ENCODE results near the gene ATP10B.

ATP10B gene

GRCh38 chr5:160525471-160526261 lies 326.3 kb downstream of the ATP10B start:
- no peaks in the 10 kb centered on the region for H3K36me3 ChIP-seq (ENCODE audit: control insufficient read depth in 4 of 4, insufficient read depth in 4 of 4, low read length in 3 of 4)
- WGBS (ENCODE audit: insufficient coverage), result no CpG with 5 or more reads among the region's 3 CpGs
- POLR2A ChIA-PET, result no interaction called here
- H3K27ac ChIP-seq (ENCODE audit: insufficient read depth in 1 of 2, low read depth in 1 of 2, low read length in 2 of 2, poor library complexity in 1 of 2, severe bottlenecking in 2 of 2), result no peak overlapping the region
- CTCF ChIA-PET, result no interaction called here
- no peak for DNase-seq
- no peaks in the 10 kb centered on the region for H3K27me3 ChIP-seq (replicated peaks in 2 of 5; ENCODE audit: control insufficient read depth in 4 of 5, insufficient read depth in 5 of 5, low read length in 4 of 5)
- no peaks in the 10 kb centered on the region for H3K9me3 ChIP-seq (ENCODE audit: control extremely low read depth in 1 of 5, control insufficient read depth in 4 of 5, insufficient read depth in 2 of 5, low read depth in 1 of 5, low read length in 4 of 5)
- H3K4me1 ChIP-seq (ENCODE audit: control extremely low read depth in 1 of 4, control insufficient read depth in 4 of 4, insufficient read depth in 4 of 4, low read length in 3 of 4), result no peaks in the 10 kb centered on the region
- no peak overlapping the region for H3K4me3 ChIP-seq (ENCODE audit: control insufficient read depth in 1 of 7, extremely low read depth in 1 of 7, insufficient read depth in 4 of 7, low read depth in 2 of 7, low read length in 6 of 7)

DNA sequence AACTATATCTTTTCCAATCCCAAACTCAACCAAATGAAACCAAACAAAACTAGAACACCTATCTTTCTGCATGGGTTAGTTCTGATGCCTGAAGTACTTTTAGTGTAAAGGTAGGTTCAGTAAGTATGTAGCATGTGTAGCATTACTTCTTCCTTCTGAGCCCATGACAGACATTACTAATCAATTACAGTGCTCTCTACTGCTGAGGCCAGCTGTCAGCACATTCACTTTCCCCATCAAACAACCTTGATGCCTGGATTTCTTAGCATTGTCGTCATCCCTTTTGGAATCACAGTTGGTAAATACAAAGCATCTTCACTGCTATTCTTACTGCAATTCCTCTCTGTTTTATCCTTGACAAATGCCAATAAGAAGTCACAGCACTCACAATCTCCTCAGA lies 327.2 kb downstream of the ATP10B start:
- H3K9me3 ChIP-seq (ENCODE audit: control extremely low read depth in 1 of 5, control insufficient read depth in 4 of 5, insufficient read depth in 2 of 5, low read depth in 1 of 5, low read length in 4 of 5), result no peaks in the 10 kb centered on the region
- no peaks in the 10 kb centered on the region for H3K27me3 ChIP-seq (replicated peaks in 2 of 5; ENCODE audit: control insufficient read depth in 4 of 5, insufficient read depth in 5 of 5, low read length in 4 of 5)
- ChIA-PET CTCF (no interaction called here), POLR2A (no interaction called here)
- no peak for DNase-seq
- H3K36me3 ChIP-seq (ENCODE audit: control insufficient read depth in 4 of 4, insufficient read depth in 4 of 4, low read length in 3 of 4), result no peaks in the 10 kb centered on the region
- H3K4me3 ChIP-seq (ENCODE audit: control insufficient read depth in 1 of 7, extremely low read depth in 1 of 7, insufficient read depth in 4 of 7, low read depth in 2 of 7, low read length in 6 of 7), result no peak overlapping the region
- 100% methylated on average over 1 of the region's 1 CpG for WGBS (ENCODE audit: insufficient coverage)
- no peak overlapping the region for H3K27ac ChIP-seq (ENCODE audit: insufficient read depth in 1 of 2, low read depth in 1 of 2, low read length in 2 of 2, poor library complexity in 1 of 2, severe bottlenecking in 2 of 2)
- H3K4me1 ChIP-seq (ENCODE audit: control extremely low read depth in 1 of 4, control insufficient read depth in 4 of 4, insufficient read depth in 4 of 4, low read length in 3 of 4), result no peaks in the 10 kb centered on the region

GRCh38 chr5:160523502-160524163 lies 328.4 kb downstream of the ATP10B start:
- 100% methylated on average over 3 of the region's 4 CpGs for WGBS (ENCODE audit: insufficient coverage)

GRCh38 chr5:160521392-160521663 lies 330.7 kb downstream of the ATP10B start:
- no peaks in the 10 kb centered on the region for H3K9me3 ChIP-seq (ENCODE audit: control extremely low read depth in 1 of 5, control insufficient read depth in 4 of 5, insufficient read depth in 2 of 5, low read depth in 1 of 5, low read length in 4 of 5)
- H3K27ac ChIP-seq (ENCODE audit: insufficient read depth in 1 of 2, low read depth in 1 of 2, low read length in 2 of 2, poor library complexity in 1 of 2, severe bottlenecking in 2 of 2), result no peak overlapping the region
- ChIA-PET POLR2A (no interaction called here), CTCF (interaction anchor here (1.1 kb wide), 1 partner anchor 83 kb away, joined by 4 read pairs; no protein-coding TSS in a partner anchor)
- H3K4me1 ChIP-seq (ENCODE audit: control extremely low read depth in 1 of 4, control insufficient read depth in 4 of 4, insufficient read depth in 4 of 4, low read length in 3 of 4), result no peaks in the 10 kb centered on the region
- peaks cover 0 to 3% (median 0%) of the 10 kb centered on the region in 4 experiments for H3K36me3 ChIP-seq (ENCODE audit: control insufficient read depth in 4 of 4, insufficient read depth in 4 of 4, low read length in 3 of 4)
- H3K27me3 ChIP-seq (replicated peaks in 2 of 5; ENCODE audit: control insufficient read depth in 4 of 5, insufficient read depth in 5 of 5, low read length in 4 of 5), result no peaks in the 10 kb centered on the region
- no peak overlapping the region for H3K4me3 ChIP-seq (ENCODE audit: control insufficient read depth in 1 of 7, extremely low read depth in 1 of 7, insufficient read depth in 4 of 7, low read depth in 2 of 7, low read length in 6 of 7)
- no peak for DNase-seq

More at GRCh38 chr5:160523502-160524163, 328.4 kb downstream of the ATP10B start:
- DNase-seq, result no peak
- Histone ChIP-seq H3K27ac (ENCODE audit: insufficient read depth in 1 of 2, low read depth in 1 of 2, low read length in 2 of 2, poor library complexity in 1 of 2, severe bottlenecking in 2 of 2) (no peak overlapping the region), H3K4me1 (ENCODE audit: control extremely low read depth in 1 of 4, control insufficient read depth in 4 of 4, insufficient read depth in 4 of 4, low read length in 3 of 4) (no peaks in the 10 kb centered on the region), H3K4me3 (ENCODE audit: control insufficient read depth in 1 of 7, extremely low read depth in 1 of 7, insufficient read depth in 4 of 7, low read depth in 2 of 7, low read length in 6 of 7) (no peak overlapping the region), H3K27me3 (replicated peaks in 2 of 5; ENCODE audit: control insufficient read depth in 4 of 5, insufficient read depth in 5 of 5, low read length in 4 of 5) (no peaks in the 10 kb centered on the region), H3K9me3 (ENCODE audit: control extremely low read depth in 1 of 5, control insufficient read depth in 4 of 5, insufficient read depth in 2 of 5, low read depth in 1 of 5, low read length in 4 of 5) (no peaks in the 10 kb centered on the region), H3K36me3 (ENCODE audit: control insufficient read depth in 4 of 4, insufficient read depth in 4 of 4, low read length in 3 of 4) (no peaks in the 10 kb centered on the region)
- ChIA-PET CTCF (no interaction called here), POLR2A (no interaction called here)

- no peak for DNase-seq
- Histone ChIP-seq H3K27me3 (replicated peaks in 2 of 5; ENCODE audit: control insufficient read depth in 4 of 5, insufficient read depth in 5 of 5, low read length in 4 of 5) (no peaks in the 10 kb centered on the region), H3K4me1 (ENCODE audit: control extremely low read depth in 1 of 4, control insufficient read depth in 4 of 4, insufficient read depth in 4 of 4, low read length in 3 of 4) (no peaks in the 10 kb centered on the region), H3K27ac (ENCODE audit: insufficient read depth in 1 of 2, low read depth in 1 of 2, low read length in 2 of 2, poor library complexity in 1 of 2, severe bottlenecking in 2 of 2) (no peak overlapping the region), H3K9me3 (ENCODE audit: control extremely low read depth in 1 of 5, control insufficient read depth in 4 of 5, insufficient read depth in 2 of 5, low read depth in 1 of 5, low read length in 4 of 5) (no peaks in the 10 kb centered on the region), H3K4me3 (ENCODE audit: control insufficient read depth in 1 of 7, extremely low read depth in 1 of 7, insufficient read depth in 4 of 7, low read depth in 2 of 7, low read length in 6 of 7) (no peak overlapping the region), H3K36me3 (ENCODE audit: control insufficient read depth in 4 of 4, insufficient read depth in 4 of 4, low read length in 3 of 4) (peaks cover 0 to 3% (median 0%) of the 10 kb centered on the region in 4 experiments)
- ChIA-PET POLR2A (no interaction called here), CTCF (interaction anchor here (1.1 kb wide), 1 partner anchor 82 kb away, joined by 4 read pairs; no protein-coding TSS in a partner anchor)
- whole genome bisulfite sequencing (ENCODE audit: insufficient coverage), result 84% methylated on average over 4 of the region's 6 CpGs
Observed at GRCh38 chr5:160520609-160521391, 331.2 kb downstream of the ATP10B start.

DNA sequence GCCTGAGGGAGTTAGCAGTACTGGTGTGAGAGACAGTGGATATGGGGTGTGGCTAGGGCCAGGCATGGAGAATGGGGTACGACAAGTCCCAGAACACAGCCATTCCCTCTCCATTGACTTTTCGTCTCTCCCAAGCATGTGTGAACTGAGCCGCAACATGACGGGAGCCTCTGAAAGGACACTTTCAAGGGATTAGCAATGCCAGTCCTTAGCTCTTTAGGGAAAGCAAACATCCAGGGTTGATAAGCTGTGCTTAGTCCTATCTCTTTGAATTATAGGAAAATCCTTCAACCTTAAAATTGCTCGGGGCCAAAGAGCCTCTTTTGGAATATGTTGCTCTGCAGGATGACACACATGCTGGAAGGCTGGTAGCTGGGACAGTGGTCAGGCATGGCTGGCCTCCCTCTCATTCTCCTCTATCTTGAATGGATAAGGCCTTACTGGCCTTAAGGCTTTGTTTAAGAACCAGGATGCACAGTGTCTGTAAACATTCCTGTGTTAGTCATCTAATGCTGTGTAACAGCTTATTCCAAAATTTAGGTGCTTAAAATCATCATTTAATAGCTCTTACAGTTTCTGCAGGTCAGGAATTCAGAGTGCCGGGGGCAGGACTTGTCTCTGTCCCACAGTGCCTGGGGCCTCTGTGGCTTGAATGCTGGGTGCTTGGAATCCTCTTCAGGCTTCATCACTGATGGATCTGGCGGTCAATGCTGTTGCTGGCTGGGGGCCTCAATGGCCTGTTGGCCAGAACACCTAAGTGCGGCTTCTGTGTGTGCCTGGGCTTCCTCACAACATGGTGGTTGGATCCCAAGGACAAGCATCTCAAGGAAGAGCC lies 335.1 kb downstream of the ATP10B start:
- Histone ChIP-seq H3K4me1 (ENCODE audit: control extremely low read depth in 1 of 4, control insufficient read depth in 4 of 4, insufficient read depth in 4 of 4, low read length in 3 of 4) (no peaks in the 10 kb centered on the region), H3K4me3 (ENCODE audit: control insufficient read depth in 1 of 7, extremely low read depth in 1 of 7, insufficient read depth in 4 of 7, low read depth in 2 of 7, low read length in 6 of 7) (no peak overlapping the region), H3K27me3 (replicated peaks in 2 of 5; ENCODE audit: control insufficient read depth in 4 of 5, insufficient read depth in 5 of 5, low read length in 4 of 5) (peaks cover 0 to 4% (median 0%) of the 10 kb centered on the region in 5 experiments), H3K36me3 (ENCODE audit: control insufficient read depth in 4 of 4, insufficient read depth in 4 of 4, low read length in 3 of 4) (peaks cover 0 to 3% (median 0%) of the 10 kb centered on the region in 4 experiments), H3K27ac (ENCODE audit: insufficient read depth in 1 of 2, low read depth in 1 of 2, low read length in 2 of 2, poor library complexity in 1 of 2, severe bottlenecking in 2 of 2) (no peak overlapping the region), H3K9me3 (ENCODE audit: control extremely low read depth in 1 of 5, control insufficient read depth in 4 of 5, insufficient read depth in 2 of 5, low read depth in 1 of 5, low read length in 4 of 5) (no peaks in the 10 kb centered on the region)
- DNase-seq, result no peak
- ChIA-PET POLR2A (no interaction called here), CTCF (no interaction called here)
- WGBS (ENCODE audit: insufficient coverage), result 98% methylated on average over 7 of the region's 8 CpGs
